ENCODE data around the gene STK10. TPM values are rescaled to one million over a fixed set of nuclear protein-coding genes. Genes with fewer than 3 reads are reported as not detected.
"Not testable (repeated sequence)": the region's sequence is repeated elsewhere in the genome, so short reads cannot be mapped to it uniquely, and the experiment has no call there.

The STK10 gene
- total RNA-seq, 2 donors from 2014 or later = 126 to 134 TPM

DNA sequence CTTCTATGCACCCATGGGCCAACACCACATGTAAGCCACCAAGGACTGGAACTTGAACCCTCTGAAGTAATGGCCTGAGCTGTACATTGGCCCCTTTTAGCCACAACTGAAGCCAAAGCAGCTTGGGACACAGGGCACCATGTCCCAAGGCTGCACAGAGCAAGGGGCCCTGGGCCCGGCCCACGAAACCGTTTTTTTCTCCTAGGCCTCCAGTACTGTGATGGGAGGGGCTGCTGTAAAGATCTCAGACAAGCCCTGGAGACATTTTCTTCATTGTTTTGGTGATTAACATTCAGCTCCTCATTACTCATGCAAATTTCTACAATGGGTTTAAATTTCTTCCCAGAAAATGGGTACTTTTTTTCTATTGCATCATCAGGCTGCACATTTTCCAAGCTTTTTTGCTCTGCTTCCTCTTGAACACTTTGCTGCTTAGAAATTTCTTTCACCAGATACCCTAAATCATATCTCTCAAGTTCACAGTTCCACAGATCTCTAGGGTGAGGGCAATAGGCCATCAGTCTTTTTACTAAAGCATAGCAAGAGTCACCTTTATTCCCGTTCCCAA is 156.0 kb downstream of the STK10 start:
- H3K9me3 Mint-ChIP-seq = peaks cover 6 to 8% of the 10 kb centered on the region in 2 donors
- peaks cover 19% of the 10 kb centered on the region for H3K4me1 Mint-ChIP-seq (ENCODE audit: low read depth)
- no peaks in the 10 kb centered on the region for H3K27me3 Mint-ChIP-seq (ENCODE audit: low read depth)
- peaks cover 9 to 14% of the 10 kb centered on the region in 2 donors for H3K36me3 Mint-ChIP-seq (ENCODE audit: insufficient read depth in 2 of 2)
- no peak for ATAC-seq (replicated peaks in 1 of 2)
- no peak for DNase-seq
- no peak overlapping the region for H3K4me3 Mint-ChIP-seq
- H3K27ac Mint-ChIP-seq = no peak overlapping the region

DNA sequence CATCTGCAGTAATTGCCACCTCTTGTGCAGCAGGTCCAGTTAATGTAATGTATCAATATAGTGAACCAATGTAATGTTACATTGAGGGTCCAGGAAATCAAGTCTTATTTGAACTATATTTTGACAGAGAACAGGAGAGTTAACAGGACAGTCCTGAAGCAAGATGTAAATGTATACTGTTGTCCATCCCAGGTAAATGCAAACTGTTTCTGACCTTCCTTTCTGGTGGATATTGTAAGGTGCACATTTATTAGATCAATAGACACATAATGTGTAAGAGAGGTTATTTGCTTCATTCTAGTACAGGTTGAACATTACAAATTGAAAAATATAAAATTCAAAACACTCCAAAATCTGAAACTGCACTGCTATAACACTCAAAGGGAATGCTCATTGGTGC is 158.1 kb downstream of the STK10 start:
- ATAC-seq (replicated peaks in 1 of 2) = no peak
- Mint-ChIP-seq H3K4me3 (no peak overlapping the region), H3K36me3 (ENCODE audit: insufficient read depth in 2 of 2) (peaks cover 9 to 14% of the 10 kb centered on the region in 2 donors), H3K27ac (no peak overlapping the region), H3K4me1 (ENCODE audit: low read depth) (peaks cover 13% of the 10 kb centered on the region), H3K9me3 (peaks cover 6 to 8% of the 10 kb centered on the region in 2 donors), H3K27me3 (ENCODE audit: low read depth) (no peaks in the 10 kb centered on the region)
- DNase-seq = no peak

DNA sequence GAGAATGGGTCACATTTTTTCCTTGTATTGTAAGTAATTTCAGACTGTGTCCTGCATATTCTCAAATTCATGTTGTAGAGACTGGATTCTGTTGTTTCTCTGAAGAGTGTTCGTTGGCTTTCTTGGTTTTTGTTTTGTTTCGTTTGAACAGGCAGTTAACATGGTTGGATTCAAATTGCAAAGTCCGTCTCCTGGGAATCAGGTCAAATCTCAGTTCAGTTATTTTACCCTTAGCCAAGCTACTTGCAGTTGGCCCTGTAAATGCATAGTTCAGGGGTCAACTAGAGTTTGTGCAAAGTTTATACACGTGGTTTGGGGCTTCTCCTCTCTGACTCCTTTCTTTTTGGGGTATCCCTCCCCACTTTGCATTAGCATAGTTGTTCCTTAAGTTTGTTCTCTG is 159.9 kb downstream of the STK10 start:
- H3K4me3 Mint-ChIP-seq = no peak overlapping the region
- DNase-seq = no peak
- peaks cover 2% of the 10 kb centered on the region for H3K4me1 Mint-ChIP-seq (ENCODE audit: low read depth)
- H3K27me3 Mint-ChIP-seq (ENCODE audit: low read depth) = no peaks in the 10 kb centered on the region
- no peak for ATAC-seq (replicated peaks in 1 of 2)
- peaks cover 9 to 14% of the 10 kb centered on the region in 2 donors for H3K36me3 Mint-ChIP-seq (ENCODE audit: insufficient read depth in 2 of 2)
- peaks cover 6 to 8% of the 10 kb centered on the region in 2 donors for H3K9me3 Mint-ChIP-seq
- no peak overlapping the region for H3K27ac Mint-ChIP-seq

- not testable (repeated sequence) for H3K4me1 Mint-ChIP-seq (ENCODE audit: low read depth); H3K9me3 Mint-ChIP-seq; ATAC-seq (replicated peaks in 1 of 2); H3K36me3 Mint-ChIP-seq (ENCODE audit: insufficient read depth in 2 of 2); H3K4me3 Mint-ChIP-seq; H3K27me3 Mint-ChIP-seq (ENCODE audit: low read depth); DNase-seq; H3K27ac Mint-ChIP-seq
Measured at GRCh38 chr5:172020110-172020786, 167.8 kb downstream of the STK10 start.

DNA sequence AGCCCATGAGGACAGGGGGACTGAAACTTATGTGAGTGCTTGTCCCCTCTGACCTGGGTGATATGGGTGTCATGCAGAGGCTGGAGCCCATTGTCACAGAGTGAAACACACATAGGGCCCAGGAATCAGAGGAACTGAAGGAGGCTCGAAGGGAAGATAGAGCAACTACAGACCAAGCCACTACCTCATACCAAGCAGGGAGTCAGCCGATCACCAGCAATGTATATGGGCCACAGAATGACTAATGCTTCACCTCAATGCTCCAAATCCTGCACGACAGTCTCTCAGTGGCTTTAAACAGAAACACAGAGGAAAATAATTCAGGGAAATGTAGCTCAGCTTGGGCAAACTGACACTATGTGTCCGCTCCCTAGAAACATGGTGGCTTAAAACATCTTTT is 172.7 kb downstream of the STK10 start:
- no peak overlapping the region for H3K27ac Mint-ChIP-seq
- no peaks in the 10 kb centered on the region for H3K36me3 Mint-ChIP-seq (ENCODE audit: insufficient read depth in 2 of 2)
- DNase-seq = no peak
- no peaks in the 10 kb centered on the region for H3K4me1 Mint-ChIP-seq (ENCODE audit: low read depth)
- H3K9me3 Mint-ChIP-seq = no peaks in the 10 kb centered on the region
- H3K4me3 Mint-ChIP-seq = no peak overlapping the region
- H3K27me3 Mint-ChIP-seq (ENCODE audit: low read depth) = no peaks in the 10 kb centered on the region
- peak in 1 of 2 donors; percentile 66 for ATAC-seq (replicated peaks in 1 of 2)

GRCh38 chr5:172010278-172010677 is 177.7 kb downstream of the STK10 start:
- no peak overlapping the region for H3K27ac Mint-ChIP-seq
- DNase-seq = no peak
- ATAC-seq (replicated peaks in 1 of 2) = no peak
- no peak overlapping the region for H3K4me3 Mint-ChIP-seq
- H3K9me3 Mint-ChIP-seq = no peaks in the 10 kb centered on the region
- H3K4me1 Mint-ChIP-seq (ENCODE audit: low read depth) = peaks cover 19% of the 10 kb centered on the region
- H3K36me3 Mint-ChIP-seq (ENCODE audit: insufficient read depth in 2 of 2) = peaks cover 3 to 8% of the 10 kb centered on the region in 2 donors
- no peaks in the 10 kb centered on the region for H3K27me3 Mint-ChIP-seq (ENCODE audit: low read depth)

GRCh38 chr5:172009536-172010270 is 178.3 kb downstream of the STK10 start:
- Mint-ChIP-seq H3K27ac (no peak overlapping the region), H3K4me3 (no peak overlapping the region), H3K36me3 (ENCODE audit: insufficient read depth in 2 of 2) (peaks cover 3 to 10% of the 10 kb centered on the region in 2 donors), H3K9me3 (no peaks in the 10 kb centered on the region), H3K4me1 (ENCODE audit: low read depth) (peaks cover 24% of the 10 kb centered on the region), H3K27me3 (ENCODE audit: low read depth) (no peaks in the 10 kb centered on the region)
- no peak for ATAC-seq (replicated peaks in 1 of 2)
- no peak for DNase-seq

DNA sequence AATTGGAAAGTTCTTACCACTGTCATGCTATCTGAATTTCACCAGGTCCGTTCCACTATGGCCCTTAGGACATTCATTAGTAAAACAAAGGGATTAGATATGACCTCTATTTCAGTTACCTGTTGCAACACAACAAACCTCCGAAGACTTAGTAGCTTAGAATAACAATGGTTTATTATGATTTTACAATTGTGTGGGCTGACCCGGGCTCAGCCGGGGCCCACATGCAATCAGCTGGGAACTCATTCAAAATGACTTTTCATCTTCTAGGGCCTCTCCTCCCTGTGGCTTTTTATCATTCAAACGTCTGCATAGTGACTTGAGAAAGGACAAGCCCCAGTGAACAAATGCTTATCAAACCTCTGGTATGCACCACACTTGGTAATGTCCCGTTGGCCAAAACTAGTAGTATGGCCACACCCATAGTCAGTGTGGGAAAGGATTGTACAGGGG is 179.3 kb downstream of the STK10 start:
- peaks cover 3 to 10% of the 10 kb centered on the region in 2 donors for H3K36me3 Mint-ChIP-seq (ENCODE audit: insufficient read depth in 2 of 2)
- no peak overlapping the region for H3K27ac Mint-ChIP-seq
- no peaks in the 10 kb centered on the region for H3K27me3 Mint-ChIP-seq (ENCODE audit: low read depth)
- peaks cover 31% of the 10 kb centered on the region for H3K4me1 Mint-ChIP-seq (ENCODE audit: low read depth)
- ATAC-seq (replicated peaks in 1 of 2) (no peak), DNase-seq (no peak)
- H3K9me3 Mint-ChIP-seq = no peaks in the 10 kb centered on the region
- no peak overlapping the region for H3K4me3 Mint-ChIP-seq

GRCh38 chr5:172008111-172008455 is 179.9 kb downstream of the STK10 start:
- Mint-ChIP-seq H3K4me1 (ENCODE audit: low read depth) (peaks cover 37% of the 10 kb centered on the region), H3K27me3 (ENCODE audit: low read depth) (no peaks in the 10 kb centered on the region), H3K9me3 (no peaks in the 10 kb centered on the region), H3K36me3 (ENCODE audit: insufficient read depth in 2 of 2) (peaks cover 3 to 10% of the 10 kb centered on the region in 2 donors), H3K27ac (peak overlapping the region; percentile 10), H3K4me3 (peak overlapping the region; percentile 93 to 94)
- DNase-seq = no peak
- no peak for ATAC-seq (replicated peaks in 1 of 2)

DNA sequence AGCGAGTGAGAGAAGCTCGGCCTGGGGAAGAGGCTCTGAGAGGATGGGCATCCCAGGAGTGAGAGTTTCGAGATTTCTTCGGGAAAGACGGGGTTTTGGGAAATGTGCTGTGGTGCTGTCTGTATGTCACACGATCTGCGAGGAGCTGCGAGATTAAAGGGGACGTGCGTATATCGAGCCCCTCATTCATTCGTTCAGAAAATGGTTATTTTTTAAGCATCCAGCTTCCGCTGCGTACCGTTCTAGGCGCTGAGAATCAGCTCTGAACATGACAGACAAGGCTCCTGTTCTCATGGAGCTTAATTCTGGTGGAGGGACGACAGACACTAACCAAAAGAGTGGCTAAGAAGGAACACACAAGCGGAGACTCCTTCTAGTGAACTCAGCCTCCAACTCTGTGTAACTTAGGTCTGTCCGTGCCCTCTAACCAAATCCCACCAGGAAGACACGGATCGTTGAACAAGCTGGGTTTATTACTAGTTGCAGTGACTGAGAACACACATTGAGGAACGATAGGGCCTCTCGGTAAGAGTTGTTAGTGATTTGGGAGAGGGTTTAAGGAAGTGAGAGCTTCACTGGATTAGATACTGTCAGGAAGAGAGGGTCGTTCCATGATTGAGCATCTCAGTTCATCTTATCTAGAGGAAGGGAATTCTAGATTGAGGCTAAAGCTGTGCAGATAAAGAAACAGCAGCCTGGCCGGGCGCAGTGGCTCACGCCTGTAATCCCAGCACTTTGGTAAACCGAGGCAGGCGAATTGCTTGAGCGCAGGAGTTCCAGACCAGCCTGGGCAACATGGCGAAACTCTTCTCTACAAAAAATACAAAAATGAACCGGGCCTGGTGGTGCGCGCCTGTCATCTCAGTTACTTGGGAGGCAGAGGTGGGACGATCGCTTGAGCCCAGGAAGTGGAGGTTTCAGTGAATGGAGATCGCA is 180.6 kb downstream of the STK10 start:
- H3K4me3 Mint-ChIP-seq = peak overlapping the region; percentile 93 to 94
- H3K9me3 Mint-ChIP-seq = no peaks in the 10 kb centered on the region
- H3K36me3 Mint-ChIP-seq (ENCODE audit: insufficient read depth in 2 of 2) = peaks cover 3 to 10% of the 10 kb centered on the region in 2 donors
- ATAC-seq (replicated peaks in 1 of 2) = no peak
- DNase-seq = peak in 1 of 2 donors; percentile 31
- peaks cover 43% of the 10 kb centered on the region for H3K4me1 Mint-ChIP-seq (ENCODE audit: low read depth)
- H3K27ac Mint-ChIP-seq = peak overlapping the region; percentile 95
- H3K27me3 Mint-ChIP-seq (ENCODE audit: low read depth) = no peaks in the 10 kb centered on the region

GRCh38 chr5:172006321-172007174 is 181.5 kb downstream of the STK10 start, which contains the start of gene FBXW11:
TSS of gene FBXW11 (minus strand) at chr5:172006638. CDS start at chr5:172006502, 136 bp downstream.
- no peaks in the 10 kb centered on the region for H3K27me3 Mint-ChIP-seq (ENCODE audit: low read depth)
- peak; percentile 87 to 88 for ATAC-seq (replicated peaks in 1 of 2)
- peak within 1 kb of the TSS; percentile 95 for H3K27ac Mint-ChIP-seq
- peak within 1 kb of the TSS; percentile 93 to 94 for H3K4me3 Mint-ChIP-seq
- H3K9me3 Mint-ChIP-seq = no peaks in the 10 kb centered on the region
- peaks cover 5 to 14% of the 10 kb centered on the region in 2 donors for H3K36me3 Mint-ChIP-seq (ENCODE audit: insufficient read depth in 2 of 2)
- DNase-seq = peak; percentile 94 to 97
- H3K4me1 Mint-ChIP-seq (ENCODE audit: low read depth) = peaks cover 52% of the 10 kb centered on the region

Measured in activated T-cell treated with anti-CD3 and anti-CD28 coated beads, Interleukin-2, amount 50 U/mL, for 72 hours (primary cell).